Cardiac muscle cell (in vitro differentiated cells and primary cell): ENCODE measurements around the gene SQSTM1. TPM values are rescaled to one million over a fixed set of nuclear protein-coding genes. Genes with fewer than 3 reads are reported as not detected.

ENCODE experiments used
- DNase-seq, 2 donors: peaks; one replicate each; pipeline versions ENCODE4 v3.0.0 to v3.0.0-alpha.2; 2010 to 2017; ENCODE audit warnings: low read depth in 1 of 2, low spot score in 1 of 2
- H3K27ac ChIP-seq: fragments of 200-600 bp; sonication (generic); 2 replicates; pipeline ENCODE4 v1.5.1; 2016
- H3K27me3 ChIP-seq: fragments of 200-600 bp; sonication (generic); 2 replicates; pipeline ENCODE4 v1.6.0; 2016; ENCODE audit warnings: control low read depth
- H3K36me3 ChIP-seq: fragments of 200-600 bp; sonication (generic); 2 replicates; pipeline ENCODE4 v1.5.1; 2016; ENCODE audit warnings: control low read depth
- H3K4me1 ChIP-seq: fragments of 200-600 bp; sonication (generic); 2 replicates; pipeline ENCODE4 v1.8.1; 2017; ENCODE audit warnings: low read depth, mild to moderate bottlenecking, mixed run types
- H3K4me3 ChIP-seq: fragments of 200-600 bp; sonication (generic); 2 replicates; pipeline ENCODE4 v1.5.1; 2016; ENCODE audit warnings: mild to moderate bottlenecking
- H3K9me3 ChIP-seq: fragments of 200-600 bp; sonication (generic); 2 replicates; pipeline ENCODE4 v1.5.1; 2017; ENCODE audit warnings: low read depth, mild to moderate bottlenecking, control low read depth
- polyA plus RNA-seq: library from polyadenylated mRNA; unstranded; fragments of >200 nt; fragmentation: Nextera tagmentation; extraction: Ambion mirVana; gene quantifications from 2 replicates; pipeline ENCODE4 v1.2.1, GENCODE V29; 2016
- total RNA-seq: library from RNA; depleted of rRNA; stranded (reverse); fragments of >200 nt; gene quantifications from 2 replicates; pipeline ENCODE4 v1.2.3, GENCODE V29; 2016
- TF ChIP-seq, protein P1 (sequence below): IDR thresholded peaks from 2 replicates; pipeline ENCODE4 v1.5.1; 2012; ENCODE audit warnings: low read depth, mild to moderate bottlenecking, low read length

SQSTM1 gene
- total and polyA plus RNA-seq, 2 experiments from 2014 or later: 110 to 144 TPM

DNA sequence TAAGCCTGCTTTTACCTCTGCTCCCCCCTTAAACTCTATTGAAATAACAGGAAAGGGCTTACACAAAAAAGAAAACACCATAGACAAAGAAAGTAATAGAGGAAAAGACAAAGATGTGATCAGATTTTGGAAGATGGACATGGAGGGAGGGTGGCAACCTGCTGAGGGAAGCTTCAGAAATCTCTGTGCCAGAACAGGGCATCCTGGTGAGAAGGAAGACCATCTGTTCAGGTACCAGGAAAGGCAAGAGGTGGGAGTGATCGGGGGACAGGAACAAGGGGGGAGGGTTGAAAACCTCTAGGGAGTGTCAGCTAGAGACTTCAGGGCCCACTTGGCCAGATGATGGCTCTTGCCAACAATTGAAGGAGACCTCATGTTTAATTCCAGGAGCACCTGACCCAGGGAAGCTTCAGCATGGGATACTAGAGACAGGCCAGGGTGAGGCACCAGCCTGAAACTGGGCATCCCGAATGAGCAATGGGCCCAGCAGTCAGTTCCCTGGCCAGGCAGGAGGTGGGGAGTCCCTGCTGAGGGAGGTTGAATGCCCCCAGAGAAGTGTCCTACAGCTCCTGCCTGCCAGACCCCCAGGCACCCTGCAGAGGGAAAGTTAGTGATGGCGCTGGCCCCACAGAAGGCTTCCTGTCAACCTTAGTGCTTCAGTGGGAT lies 8.2 kb downstream of the SQSTM1 start:
- no peaks in the 10 kb centered on the region for H3K9me3 ChIP-seq
- TF ChIP-seq, protein P1, sequence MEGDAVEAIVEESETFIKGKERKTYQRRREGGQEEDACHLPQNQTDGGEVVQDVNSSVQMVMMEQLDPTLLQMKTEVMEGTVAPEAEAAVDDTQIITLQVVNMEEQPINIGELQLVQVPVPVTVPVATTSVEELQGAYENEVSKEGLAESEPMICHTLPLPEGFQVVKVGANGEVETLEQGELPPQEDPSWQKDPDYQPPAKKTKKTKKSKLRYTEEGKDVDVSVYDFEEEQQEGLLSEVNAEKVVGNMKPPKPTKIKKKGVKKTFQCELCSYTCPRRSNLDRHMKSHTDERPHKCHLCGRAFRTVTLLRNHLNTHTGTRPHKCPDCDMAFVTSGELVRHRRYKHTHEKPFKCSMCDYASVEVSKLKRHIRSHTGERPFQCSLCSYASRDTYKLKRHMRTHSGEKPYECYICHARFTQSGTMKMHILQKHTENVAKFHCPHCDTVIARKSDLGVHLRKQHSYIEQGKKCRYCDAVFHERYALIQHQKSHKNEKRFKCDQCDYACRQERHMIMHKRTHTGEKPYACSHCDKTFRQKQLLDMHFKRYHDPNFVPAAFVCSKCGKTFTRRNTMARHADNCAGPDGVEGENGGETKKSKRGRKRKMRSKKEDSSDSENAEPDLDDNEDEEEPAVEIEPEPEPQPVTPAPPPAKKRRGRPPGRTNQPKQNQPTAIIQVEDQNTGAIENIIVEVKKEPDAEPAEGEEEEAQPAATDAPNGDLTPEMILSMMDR: no peak
- no peaks in the 10 kb centered on the region for H3K27me3 ChIP-seq
- H3K4me1 ChIP-seq: no peaks in the 10 kb centered on the region
- H3K36me3 ChIP-seq: peaks cover 64% of the 10 kb centered on the region
- no peak overlapping the region for H3K27ac ChIP-seq
- H3K4me3 ChIP-seq: no peak overlapping the region
- no peak for DNase-seq

DNA sequence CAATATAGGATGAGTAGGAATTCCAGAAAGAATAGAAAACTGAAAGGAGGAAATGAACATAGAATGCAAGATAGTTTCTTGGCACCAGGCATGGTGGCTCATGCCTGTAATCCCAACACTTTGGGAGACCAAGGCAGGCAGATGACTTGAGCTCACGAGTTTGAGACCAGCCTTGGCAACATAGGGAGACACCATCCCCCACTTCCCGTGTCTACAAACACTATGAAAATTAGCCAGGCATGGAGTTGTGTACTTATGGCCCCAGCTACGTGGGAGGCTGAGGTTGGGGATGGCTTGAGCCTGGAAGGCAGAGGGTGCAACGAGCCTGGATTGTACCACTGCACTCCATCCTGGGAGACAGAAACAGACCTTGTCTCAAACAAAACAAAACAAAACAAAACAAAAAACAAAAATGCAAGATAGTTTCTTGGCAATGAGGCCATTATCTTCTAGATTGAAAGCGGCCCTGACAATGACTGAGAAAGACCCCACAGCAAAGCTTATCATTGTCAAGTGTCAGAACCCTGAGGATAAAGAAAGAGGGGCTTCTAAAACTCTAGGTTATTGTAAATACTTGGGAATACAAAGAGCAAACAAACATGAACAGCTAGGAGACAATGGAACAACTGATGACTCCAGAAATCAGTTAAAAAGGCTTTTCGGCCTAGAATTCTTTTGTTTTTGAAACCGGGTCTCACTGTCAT lies 9.2 kb downstream of the SQSTM1 start:
- Histone ChIP-seq H3K4me3 (no peak overlapping the region), H3K36me3 (peaks cover 55% of the 10 kb centered on the region), H3K4me1 (no peaks in the 10 kb centered on the region), H3K9me3 (no peaks in the 10 kb centered on the region), H3K27me3 (no peaks in the 10 kb centered on the region), H3K27ac (no peak overlapping the region)
- TF ChIP-seq, protein P1: no peak
- no peak for DNase-seq

DNA sequence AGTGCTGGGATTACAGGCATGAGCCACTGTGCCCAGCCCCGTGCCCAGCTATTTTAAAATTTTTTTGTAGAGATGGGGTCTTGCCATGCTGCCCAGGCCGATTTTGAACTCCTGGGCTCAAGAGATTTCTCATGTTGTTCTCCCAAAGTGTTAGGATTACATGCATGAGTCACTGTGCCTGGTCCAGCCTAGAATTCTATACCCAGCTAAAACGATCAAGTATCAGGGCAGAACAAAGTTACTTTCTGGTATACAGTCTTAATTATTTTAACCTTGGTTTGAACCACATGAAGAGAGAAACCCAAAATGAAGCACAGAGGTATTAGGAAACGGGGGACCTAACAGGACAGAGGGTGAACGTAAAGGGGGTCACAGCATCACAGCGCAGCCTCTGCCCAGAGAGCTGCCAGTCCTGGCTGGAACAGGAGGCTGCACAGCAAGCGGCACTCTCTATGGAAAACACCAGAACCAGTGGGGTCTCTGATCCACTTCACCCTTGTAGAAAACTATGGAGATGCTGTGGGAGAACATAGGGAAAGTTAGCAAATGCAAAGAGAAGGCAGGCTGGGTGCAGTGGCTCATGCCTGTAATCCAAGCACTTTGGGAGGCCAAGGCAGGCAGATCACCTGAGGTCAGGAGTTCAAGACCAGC lies 10.2 kb downstream of the SQSTM1 start:
- Histone ChIP-seq H3K27me3 (no peaks in the 10 kb centered on the region), H3K27ac (no peak overlapping the region), H3K4me1 (no peaks in the 10 kb centered on the region), H3K9me3 (no peaks in the 10 kb centered on the region), H3K4me3 (no peak overlapping the region), H3K36me3 (peaks cover 46% of the 10 kb centered on the region)
- TF ChIP-seq, protein P1: no peak
- DNase-seq: no peak

GRCh38 chr5:179832039-179832745 lies 11.5 kb downstream of the SQSTM1 start:
- Histone ChIP-seq H3K4me1 (no peaks in the 10 kb centered on the region), H3K4me3 (no peak overlapping the region), H3K27me3 (no peaks in the 10 kb centered on the region), H3K36me3 (peaks cover 54% of the 10 kb centered on the region), H3K27ac (no peak overlapping the region), H3K9me3 (no peaks in the 10 kb centered on the region)
- TF ChIP-seq, protein P1: no peak
- DNase-seq: no peak

DNA sequence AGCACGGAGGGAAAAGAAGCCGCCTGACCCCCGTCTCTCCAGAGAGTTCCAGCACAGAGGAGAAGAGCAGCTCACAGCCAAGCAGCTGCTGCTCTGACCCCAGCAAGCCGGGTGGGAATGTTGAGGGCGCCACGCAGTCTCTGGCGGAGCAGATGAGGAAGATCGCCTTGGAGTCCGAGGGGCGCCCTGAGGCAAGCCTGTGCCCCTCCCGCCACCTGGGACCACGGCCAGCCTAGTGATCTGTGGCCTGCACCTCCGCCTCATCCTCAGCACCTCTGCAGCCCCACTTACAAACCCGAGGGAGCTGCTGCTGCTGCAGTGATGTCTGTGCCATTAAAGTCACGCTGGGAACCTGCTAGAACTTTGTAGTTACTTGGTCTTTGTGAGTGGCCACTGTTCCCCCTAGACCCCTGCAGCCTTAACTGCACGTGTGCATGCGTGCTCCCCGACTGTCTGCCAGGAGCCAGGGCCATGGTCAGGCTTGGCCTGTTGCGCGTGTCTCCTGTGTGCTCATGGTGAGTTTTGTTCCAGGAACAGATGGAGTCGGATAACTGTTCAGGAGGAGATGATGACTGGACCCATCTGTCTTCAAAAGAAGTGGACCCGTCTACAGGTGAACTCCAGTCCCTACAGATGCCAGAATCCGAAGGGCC lies 12.5 kb downstream of the SQSTM1 start:
- Histone ChIP-seq H3K27me3 (no peaks in the 10 kb centered on the region), H3K4me1 (no peaks in the 10 kb centered on the region), H3K36me3 (peaks cover 52% of the 10 kb centered on the region), H3K27ac (no peak overlapping the region), H3K9me3 (no peaks in the 10 kb centered on the region), H3K4me3 (no peak overlapping the region)
- TF ChIP-seq, protein P1: no peak
- no peak for DNase-seq
